IMR-90 (cell line): ENCODE measurements around the gene LRRC19. TPM values are rescaled to one million over a fixed set of nuclear protein-coding genes. Genes with fewer than 3 reads are reported as not detected.
A peak's percentile ranks its signal among the peaks of the same experiment; 100 is the strongest.

Experiments used
- ATAC-seq: fragments of 200-7000 bp; cut with Tn5 transposase; 2 replicates; pipeline ENCODE4 v1.9.1; 2020; ENCODE audit warnings: low read depth, mild to moderate bottlenecking, moderate library complexity
- BruUV-seq: library from RNA; stranded (reverse); fragments of 400-500 nt; replicated peaks from 2 replicates; lab custom pipeline; 2021; lab: Mats Ljungman, UMichigan
- CTCF ChIA-PET: fragments of 300-600 bp; formaldehyde crosslinking; extraction: SDS; loops from one replicate; lab custom pipeline; 2021; ENCODE audit warnings: antibody characterized with exemption; lab: Yijun Ruan, JAX
- POLR2A ChIA-PET: fragments of 300-600 bp; sonication (Branson Sonifier 250); formaldehyde crosslinking; loops from one replicate; lab custom pipeline; 2022; ENCODE audit warnings: antibody characterized with exemption; ENCODE audit not compliant: unreplicated experiment; lab: Charles Lee
- DNase-seq: peaks from one replicate; pipeline ENCODE4 v3.0.0; 2013
- H2AFZ ChIP-seq: replicated peaks from 2 replicates; pipeline ENCODE3; 2013; ENCODE audit warnings: low read length, mild to moderate bottlenecking; ENCODE audit not compliant: poor library complexity
- H2AK5ac ChIP-seq: 2 replicates; pipeline ENCODE4 v1.6.1; 2013; ENCODE audit warnings: low read depth, low read length, inconsistent platforms
- H2AK9ac ChIP-seq: replicated peaks from 2 replicates; pipeline ENCODE3; 2013; ENCODE audit warnings: mild to moderate bottlenecking, low read depth, low read length, moderate library complexity; ENCODE audit not compliant: poor library complexity
- H2BK120ac ChIP-seq: 2 replicates; pipeline ENCODE4 v1.6.1; 2013; ENCODE audit warnings: low read depth, low read length, inconsistent platforms
- H2BK15ac ChIP-seq: 3 replicates; pipeline ENCODE4 v1.6.1; 2013; ENCODE audit warnings: low read depth, low read length, inconsistent platforms
- H2BK20ac ChIP-seq: 2 replicates; pipeline ENCODE4 v1.6.1; 2013; ENCODE audit warnings: low read depth, mild to moderate bottlenecking, inconsistent platforms, low read length, moderate library complexity
- H2BK5ac ChIP-seq: 2 replicates; pipeline ENCODE4 v1.6.1; 2013; ENCODE audit warnings: mild to moderate bottlenecking, low read depth, low read length, inconsistent platforms; ENCODE audit not compliant: poor library complexity, severe bottlenecking
- H3K14ac ChIP-seq: replicated peaks from 2 replicates; pipeline ENCODE4 v1.6.1; 2013; ENCODE audit warnings: low read depth, low read length, inconsistent platforms
- H3K18ac ChIP-seq: 2 replicates; pipeline ENCODE4 v1.6.1; 2013; ENCODE audit warnings: low read depth, low read length, control low read depth
- H3K23ac ChIP-seq: 2 replicates; pipeline ENCODE4 v1.6.1; 2013; ENCODE audit warnings: low read depth, low read length, inconsistent platforms
- H3K27ac ChIP-seq: 2 replicates; pipeline ENCODE4 v1.5.1; 2013; ENCODE audit warnings: mild to moderate bottlenecking, control low read depth, low read length; ENCODE audit not compliant: insufficient read depth
- H3K27me3 ChIP-seq: 2 replicates; pipeline ENCODE4 v1.6.1; 2013; ENCODE audit warnings: low read length; ENCODE audit not compliant: control insufficient read depth, insufficient read depth
- H3K36me3 ChIP-seq: 2 replicates; pipeline ENCODE4 v1.6.1; 2013; ENCODE audit warnings: low read length, mixed read lengths; ENCODE audit not compliant: control insufficient read depth, insufficient read depth
- H3K4ac ChIP-seq: 2 replicates; pipeline ENCODE4 v1.6.1; 2013; ENCODE audit warnings: low read depth, low read length, inconsistent platforms
- H3K4me1 ChIP-seq: 2 replicates; pipeline ENCODE4 v1.6.1; 2013; ENCODE audit warnings: low read length, mixed read lengths; ENCODE audit not compliant: control insufficient read depth, insufficient read depth
- H3K4me2 ChIP-seq: 2 replicates; pipeline ENCODE4 v1.6.1; 2013; ENCODE audit warnings: low read depth, mild to moderate bottlenecking, control low read depth, low read length, moderate library complexity
- H3K4me3 ChIP-seq: 2 replicates; pipeline ENCODE4 v1.5.1; 2013; ENCODE audit warnings: low read depth, mild to moderate bottlenecking, control low read depth, low read length, moderate library complexity; ENCODE audit not compliant: insufficient read depth
- H3K56ac ChIP-seq: 2 replicates; pipeline ENCODE4 v1.6.1; 2013; ENCODE audit warnings: low read length, inconsistent platforms; ENCODE audit not compliant: insufficient read depth; ENCODE audit errors: extremely low read depth
- H3K79me1 ChIP-seq, 2 experiments: 2 replicates each; pipeline ENCODE4 v1.6.1; 2013; ENCODE audit warnings: low read length in 2 of 2, inconsistent platforms in 1 of 2, low read depth in 1 of 2
- H3K9ac ChIP-seq: 2 replicates; pipeline ENCODE4 v1.6.1; 2013; ENCODE audit warnings: low read depth, low read length, control low read depth
- H3K9me1 ChIP-seq: 2 replicates; pipeline ENCODE4 v1.6.1; 2013; ENCODE audit warnings: low read length, inconsistent platforms; ENCODE audit not compliant: insufficient read depth
- H3K9me3 ChIP-seq: 2 replicates; pipeline ENCODE4 v1.6.1; 2013; ENCODE audit warnings: low read length; ENCODE audit not compliant: control insufficient read depth, insufficient read depth
- H4K20me1 ChIP-seq: 2 replicates; pipeline ENCODE4 v1.6.1; 2013; ENCODE audit warnings: low read length, inconsistent platforms; ENCODE audit not compliant: insufficient read depth
- H4K5ac ChIP-seq: 2 replicates; pipeline ENCODE4 v1.6.1; 2013; ENCODE audit warnings: mild to moderate bottlenecking, low read depth, low read length, control low read depth
- H4K8ac ChIP-seq, 2 experiments: 2 replicates each; pipeline ENCODE4 v1.6.1; 2013; ENCODE audit warnings: low read depth in 2 of 2, low read length in 2 of 2, control low read depth in 1 of 2, inconsistent platforms in 1 of 2
- H4K91ac ChIP-seq: 2 replicates; pipeline ENCODE4 v1.6.1; 2013; ENCODE audit warnings: low read depth, low read length, inconsistent platforms; ENCODE audit not compliant: insufficient read depth
- BHLHE40 ChIP-seq: fragments of 150-350 bp; IDR thresholded peaks from 2 replicates; pipeline ENCODE4 v1.6.1; 2016; ENCODE audit warnings: mild to moderate bottlenecking, low read depth, low read length
- CEBPB ChIP-seq: IDR thresholded peaks from 2 replicates; pipeline ENCODE4 v1.6.1; 2012; ENCODE audit warnings: low read depth, low read length, improper control_type of control experiment
- CHD1 ChIP-seq: IDR thresholded peaks from 2 replicates; pipeline ENCODE4 v1.6.1; 2012; ENCODE audit warnings: low read depth, low read length, improper control_type of control experiment
- CTCF ChIP-seq: conservative IDR thresholded peaks from 2 replicates; pipeline ENCODE4 v1.5.1; 2012; ENCODE audit warnings: mild to moderate bottlenecking, low read depth, low read length, improper control_type of control experiment
- ELK1 ChIP-seq: fragments of 150-350 bp; IDR thresholded peaks from 2 replicates; pipeline ENCODE4 v1.6.1; 2016; ENCODE audit warnings: low read depth, mild to moderate bottlenecking, low read length, moderate library complexity, borderline replicate concordance
- FOS ChIP-seq: fragments of 150-350 bp; IDR thresholded peaks from 2 replicates; pipeline ENCODE4 v1.6.1; 2016; ENCODE audit warnings: low read depth, low read length
- MAFK ChIP-seq: IDR thresholded peaks from 2 replicates; pipeline ENCODE4 v1.6.1; 2012; ENCODE audit warnings: low read depth, low read length, improper control_type of control experiment
- MAZ ChIP-seq: IDR thresholded peaks from 2 replicates; pipeline ENCODE4 v1.6.1; 2012; ENCODE audit warnings: low read depth, mild to moderate bottlenecking, low read length, improper control_type of control experiment, moderate library complexity, borderline replicate concordance
- MXI1 ChIP-seq: IDR thresholded peaks from 2 replicates; pipeline ENCODE4 v1.6.1; 2012; ENCODE audit warnings: low read depth, mild to moderate bottlenecking, low read length, moderate library complexity, borderline replicate concordance
- NFE2L2 ChIP-seq: fragments of 150-350 bp; IDR thresholded peaks from 2 replicates; pipeline ENCODE4 v1.6.1; 2016; ENCODE audit warnings: low read depth, mild to moderate bottlenecking, low read length
- POLR2A ChIP-seq: IDR thresholded peaks from 2 replicates; pipeline ENCODE4 v1.6.1; 2012; ENCODE audit warnings: mild to moderate bottlenecking, low read depth, low read length
- RAD21 ChIP-seq: IDR thresholded peaks from 2 replicates; pipeline ENCODE4 v1.6.1; 2012; ENCODE audit warnings: low read length, improper control_type of control experiment
- RCOR1 ChIP-seq: IDR thresholded peaks from 2 replicates; pipeline ENCODE4 v1.6.1; 2012; ENCODE audit warnings: mild to moderate bottlenecking, low read length, improper control_type of control experiment; ENCODE audit not compliant: insufficient replicate concordance
- RFX5 ChIP-seq: IDR thresholded peaks from 2 replicates; pipeline ENCODE4 v1.8.0; 2012; ENCODE audit warnings: low read depth, mild to moderate bottlenecking, low read length, moderate library complexity
- SMC3 ChIP-seq: fragments of 150-350 bp; IDR thresholded peaks from 2 replicates; pipeline ENCODE4 v1.6.1; 2016; ENCODE audit warnings: low read depth, mild to moderate bottlenecking, antibody characterized with exemption, low read length, moderate library complexity
- WGBS, 2 experiments: methylation state at CpG; one replicate each; pipeline versions ENCODE4 v1.1.5 to v1.1.7; 2013; ENCODE audit warnings: missing lambda C conversion rate in 2 of 2; ENCODE audit not compliant: insufficient read length in 1 of 2; ENCODE audit errors: extremely low coverage in 2 of 2; 5-methylcytosine and 5-hydroxymethylcytosine counted together
- dilution Hi-C: fragments of 300-500 bp; cut with HindIII; formaldehyde crosslinking; loops from one replicate; pipeline ENCODE4 v1.14.3; 2018; ENCODE audit warnings: low sequenced_read_pairs; ENCODE audit not compliant: unreplicated experiment
- in situ Hi-C: fragments of 300-500 bp; cut with MboI; formaldehyde crosslinking; loops from 3 replicates; pipeline ENCODE4 v1.14.3; 2019; ENCODE audit warnings: low sequenced_read_pairs, inconsistent platforms, mixed read lengths
- intact Hi-C: fragments of 100-400 bp; cut with micrococcal nuclease; formaldehyde crosslinking; loops from 2 replicates; pipeline ENCODE4 v1.10.0; 2022
- polyA plus RNA-seq, 3 experiments: library from polyadenylated mRNA; depleted of rRNA; stranded (reverse); fragments of >200 nt; gene quantifications; 2 replicates each; pipeline ENCODE4 v1.2.3, GENCODE V29; 2012; ENCODE audit warnings: low replicate concordance in 1 of 3
- total RNA-seq: library from RNA; depleted of rRNA; stranded (reverse); fragments of >200 nt; gene quantifications from 2 replicates; pipeline ENCODE4 v1.2.3, GENCODE V29; 2012
- TF ChIP-seq, protein P1 (sequence below): fragments of 150-350 bp; IDR thresholded peaks from 2 replicates; pipeline ENCODE4 v1.6.1; 2017; ENCODE audit warnings: mild to moderate bottlenecking, antibody characterized with exemption, low read length, low read depth

The LRRC19 gene
- total and polyA plus RNA-seq, 2 of the 4 experiments (the other 2 are of a cell fraction) = not detected

DNA sequence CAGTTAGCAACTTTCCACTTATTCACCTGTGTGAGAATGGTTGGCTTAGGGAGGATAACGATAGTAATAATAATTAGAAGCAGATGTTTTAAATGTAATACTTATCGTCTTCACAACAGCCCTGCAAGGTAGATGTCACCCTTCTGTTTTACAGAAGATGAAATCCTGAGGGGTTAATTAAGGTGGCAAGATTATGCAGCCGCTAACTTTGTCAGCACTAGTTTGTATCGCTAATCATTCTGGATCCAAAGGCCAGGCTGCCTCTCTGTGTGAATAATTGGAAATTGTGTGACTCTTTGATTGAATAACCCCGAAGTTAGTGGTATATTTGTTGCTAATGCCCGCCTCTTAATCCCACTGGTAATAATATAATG is 48.6 kb downstream of the LRRC19 start:
- peaks cover 14 to 21% of the 10 kb centered on the region in 2 experiments for H3K79me1 ChIP-seq
- TF ChIP-seq CHD1 (no peak), MAZ (no peak), BHLHE40 (no peak), RFX5 (no peak), CEBPB (no peak), FOS (no peak), ELK1 (no peak), RAD21 (no peak), RCOR1 (no peak), MAFK (no peak), MXI1 (no peak), POLR2A (no peak), CTCF (no peak), NFE2L2 (no peak), SMC3 (no peak)
- TF ChIP-seq, protein P1, sequence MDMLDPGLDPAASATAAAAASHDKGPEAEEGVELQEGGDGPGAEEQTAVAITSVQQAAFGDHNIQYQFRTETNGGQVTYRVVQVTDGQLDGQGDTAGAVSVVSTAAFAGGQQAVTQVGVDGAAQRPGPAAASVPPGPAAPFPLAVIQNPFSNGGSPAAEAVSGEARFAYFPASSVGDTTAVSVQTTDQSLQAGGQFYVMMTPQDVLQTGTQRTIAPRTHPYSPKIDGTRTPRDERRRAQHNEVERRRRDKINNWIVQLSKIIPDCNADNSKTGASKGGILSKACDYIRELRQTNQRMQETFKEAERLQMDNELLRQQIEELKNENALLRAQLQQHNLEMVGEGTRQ = no peak
- H3K36me3 ChIP-seq = peaks cover under 1% of the 10 kb centered on the region; the same call in 1 of the 2 replicates
- peak overlapping the region; percentile 59; the same call in 1 of the 2 replicates for H2BK120ac ChIP-seq
- peak overlapping the region; percentile 92 for H3K27ac ChIP-seq
- peak overlapping the region; percentile 81 for H2BK5ac ChIP-seq
- H3K14ac ChIP-seq = peak overlapping the region; percentile 85
- H3K9me1 ChIP-seq = peaks cover 4% of the 10 kb centered on the region
- ChIA-PET POLR2A (no interaction called here), CTCF (no interaction called here)
- no peak overlapping the region for H4K91ac ChIP-seq
- no CpG with 5 or more reads among the region's 6 CpGs for WGBS, 2 experiments
- dilution Hi-C loops = no loop called here
- H4K8ac ChIP-seq = peak overlapping the region; percentile 65 to 93
- H3K4me1 ChIP-seq = no peaks in the 10 kb centered on the region
- no peak for ATAC-seq
- no peak overlapping the region for H2AK9ac ChIP-seq
- no peak overlapping the region for H2AK5ac ChIP-seq
- H3K4ac ChIP-seq = peak overlapping the region; percentile 89
- peak overlapping the region; percentile 98 for H3K9ac ChIP-seq
- in situ Hi-C loops = no loop called here
- H3K56ac ChIP-seq = peak overlapping the region; percentile 76
- H2BK15ac ChIP-seq = no peak overlapping the region
- peak overlapping the region; percentile 67 for H3K4me3 ChIP-seq
- peak overlapping the region; percentile 61; the same call in 1 of the 2 replicates for H4K5ac ChIP-seq
- no peak for DNase-seq
- intact Hi-C loops = loop anchor here (5.0 kb wide), 1 partner anchor 170 kb away; no protein-coding TSS in a partner anchor
- H2AFZ ChIP-seq = peak overlapping the region; percentile 98
- no peak overlapping the region for H3K18ac ChIP-seq
- peak overlapping the region; percentile 78 for H3K4me2 ChIP-seq
- H3K23ac ChIP-seq = peak overlapping the region; percentile 92
- H3K9me3 ChIP-seq = no peaks in the 10 kb centered on the region
- no peaks in the 10 kb centered on the region for H4K20me1 ChIP-seq
- no peaks in the 10 kb centered on the region for H3K27me3 ChIP-seq
- BruUV-seq = no TSS peak
- no peak overlapping the region for H2BK20ac ChIP-seq
